Testis (tissue), 2 donors: ENCODE data around the gene SPSB4.

Experiments used
- POLR2A ChIP-seq: fragments of 450-650 bp; IDR thresholded peaks from one replicate; pipeline ENCODE4 v1.6.1; 2017; ENCODE audit warnings: antibody characterized with exemption, mild to moderate bottlenecking, moderate library complexity
- TF ChIP-seq, protein P1 (sequence below), 3 experiments: fragments of 450-650 bp in 2 of 3; fragments of 200-600 bp in 1 of 3; sonication (generic) in 1 of 3; IDR thresholded peaks; one replicate each; pipeline ENCODE4 v1.5.1; 2016 to 2019; ENCODE audit warnings: antibody characterized with exemption in 3 of 3, mild to moderate bottlenecking in 2 of 3, moderate library complexity in 1 of 3

DNA sequence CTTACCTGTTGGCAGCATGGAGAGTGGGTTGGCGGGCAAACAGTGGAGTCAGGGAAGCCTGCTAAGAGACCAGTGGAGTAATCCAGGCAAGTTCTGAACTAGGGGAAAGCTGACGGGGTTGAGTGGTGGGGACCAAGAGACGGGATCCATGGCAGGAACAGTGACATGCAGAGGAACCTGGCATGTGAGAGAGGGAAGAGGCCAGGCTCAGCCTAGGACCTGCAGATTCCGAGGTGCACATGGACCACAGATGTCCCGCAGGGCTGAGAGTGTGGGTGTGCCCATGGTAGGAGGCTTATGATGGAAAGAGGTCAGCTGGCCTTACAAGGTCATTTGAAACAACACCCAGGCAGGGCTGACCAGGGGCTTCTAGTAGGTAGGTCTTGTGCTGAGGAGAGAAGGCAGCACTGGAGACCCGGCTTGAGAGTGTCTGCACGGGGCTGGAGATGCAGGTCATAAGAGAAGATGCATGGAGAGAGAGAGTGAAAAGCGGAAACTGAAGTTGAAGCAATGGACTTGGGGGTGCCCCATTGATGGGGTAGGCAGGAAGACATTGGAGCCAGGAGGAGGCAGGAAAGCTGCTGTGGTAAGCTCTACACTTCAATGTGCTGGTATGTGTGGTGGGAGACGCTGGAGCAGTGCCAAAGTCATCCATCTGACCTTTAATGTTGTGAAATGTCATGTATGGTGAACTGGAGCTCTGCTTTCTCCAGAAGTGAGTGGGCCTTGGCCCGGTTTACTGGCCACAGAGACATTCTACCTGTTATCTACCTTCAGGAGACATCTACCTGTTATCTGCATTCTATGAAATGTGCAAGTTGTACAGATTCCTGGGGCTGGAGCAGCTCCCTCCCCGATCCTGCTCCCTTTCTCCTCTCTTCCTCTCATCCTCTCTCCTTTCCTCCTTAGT lies 4.6 kb downstream of the SPSB4 start:
- TF ChIP-seq, protein P1, sequence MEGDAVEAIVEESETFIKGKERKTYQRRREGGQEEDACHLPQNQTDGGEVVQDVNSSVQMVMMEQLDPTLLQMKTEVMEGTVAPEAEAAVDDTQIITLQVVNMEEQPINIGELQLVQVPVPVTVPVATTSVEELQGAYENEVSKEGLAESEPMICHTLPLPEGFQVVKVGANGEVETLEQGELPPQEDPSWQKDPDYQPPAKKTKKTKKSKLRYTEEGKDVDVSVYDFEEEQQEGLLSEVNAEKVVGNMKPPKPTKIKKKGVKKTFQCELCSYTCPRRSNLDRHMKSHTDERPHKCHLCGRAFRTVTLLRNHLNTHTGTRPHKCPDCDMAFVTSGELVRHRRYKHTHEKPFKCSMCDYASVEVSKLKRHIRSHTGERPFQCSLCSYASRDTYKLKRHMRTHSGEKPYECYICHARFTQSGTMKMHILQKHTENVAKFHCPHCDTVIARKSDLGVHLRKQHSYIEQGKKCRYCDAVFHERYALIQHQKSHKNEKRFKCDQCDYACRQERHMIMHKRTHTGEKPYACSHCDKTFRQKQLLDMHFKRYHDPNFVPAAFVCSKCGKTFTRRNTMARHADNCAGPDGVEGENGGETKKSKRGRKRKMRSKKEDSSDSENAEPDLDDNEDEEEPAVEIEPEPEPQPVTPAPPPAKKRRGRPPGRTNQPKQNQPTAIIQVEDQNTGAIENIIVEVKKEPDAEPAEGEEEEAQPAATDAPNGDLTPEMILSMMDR (IDR thresholded peaks at IDR 0.05) = no peak
- TF ChIP-seq POLR2A = no peak
